ENCODE results near the gene MT1M.

MT1M gene

GRCh38 chr16:56629531-56629930, 2.9 kb upstream of the MT1M start:
- no peak for DNase-seq

- peak; percentile 61 for DNase-seq
Measured at GRCh38 chr16:56630134-56630533, 2.3 kb upstream of the MT1M start.

- DNase-seq: no peak
Measured at GRCh38 chr16:56631197-56631596, 1.3 kb upstream of the MT1M start.

- DNase-seq: no peak
Measured at GRCh38 chr16:56631832-56632155, 665 bp upstream of the MT1M start.

- DNase-seq: no peak
Measured at GRCh38 chr16:56632848-56633365, 448 bp downstream of the MT1M start.

GRCh38 chr16:56633535-56633934, 1.1 kb downstream of the MT1M start:
- DNase-seq: no peak

- DNase-seq: no peak
Measured at GRCh38 chr16:56634715-56635440, 2.4 kb downstream of the MT1M start.

GRCh38 chr16:56635441-56635967, 3.0 kb downstream of the MT1M start:
- DNase-seq: no peak

GRCh38 chr16:56636616-56637413, 4.4 kb downstream of the MT1M start:
- no peak for DNase-seq

GRCh38 chr16:56637814-56638750, 5.6 kb downstream of the MT1M start, which contains the start of gene MT1A:
TSS of gene MT1A (plus strand) at chr16:56638666. CDS start at chr16:56638739, 73 bp downstream.
- DNase-seq: peak; percentile 73

GRCh38 chr16:56639045-56639444, 6.6 kb downstream of the MT1M start:
- DNase-seq: no peak

GRCh38 chr16:56640076-56640475, 7.6 kb downstream of the MT1M start:
- no peak for DNase-seq

- DNase-seq: peak; percentile 54
Measured at GRCh38 chr16:56641166-56641565, 8.7 kb downstream of the MT1M start.

- DNase-seq: peak; percentile 85
Measured at GRCh38 chr16:56643080-56643778, 10.8 kb downstream of the MT1M start.

- DNase-seq: no peak
Measured at GRCh38 chr16:56643833-56644232, 11.4 kb downstream of the MT1M start.

GRCh38 chr16:56645311-56645710, 12.9 kb downstream of the MT1M start:
- no peak for DNase-seq

- DNase-seq: no peak
Measured at GRCh38 chr16:56645838-56646237, 13.4 kb downstream of the MT1M start.

- DNase-seq: no peak
Measured at GRCh38 chr16:56647641-56648431, 15.4 kb downstream of the MT1M start.

- DNase-seq: no peak
Measured at GRCh38 chr16:56649271-56649670, 16.8 kb downstream of the MT1M start.

GRCh38 chr16:56649820-56650219, 17.4 kb downstream of the MT1M start:
- DNase-seq: no peak

- no peak for DNase-seq
Measured at GRCh38 chr16:56651586-56651985, 19.1 kb downstream of the MT1M start, which contains the start of gene MT1B. TSS of gene MT1B (plus strand) at chr16:56651886. CDS start at chr16:56651954, 68 bp downstream.
